ENCODE data around the gene CEBPZOS. TPM values are rescaled to one million over a fixed set of nuclear protein-coding genes. Genes with fewer than 3 reads are reported as not detected.

The CEBPZOS gene
- total and polyA plus RNA-seq, 8 donors, result 33.1 to 54.3 (median 51.1) TPM

DNA sequence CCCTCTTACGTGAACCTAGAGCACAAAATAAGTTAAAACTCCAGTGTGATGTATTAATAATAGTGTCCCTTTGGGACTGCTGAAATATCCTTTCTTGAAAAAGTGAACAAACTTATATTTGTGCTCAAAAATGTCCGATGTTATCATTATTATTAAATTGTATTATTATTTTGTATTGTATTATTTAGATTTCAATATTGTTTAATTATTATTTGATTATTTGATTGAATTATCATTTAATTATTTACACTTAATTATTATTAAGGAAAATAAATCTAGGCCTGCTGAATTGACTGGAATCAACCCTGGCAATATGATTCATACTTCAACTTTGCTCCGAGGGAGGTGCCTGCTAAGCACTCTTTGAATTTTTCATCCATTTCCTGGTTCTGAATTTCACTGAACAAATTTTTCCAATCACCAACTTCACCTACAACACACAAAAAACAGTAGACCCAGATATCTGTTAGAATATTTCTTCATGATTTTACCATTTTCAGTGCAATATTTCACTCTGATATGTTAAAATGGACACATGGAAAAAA, 28.6 kb upstream of the CEBPZOS start:
- H3K4me3 ChIP-seq, result no peak overlapping the region
- H3K4me1 ChIP-seq, result peaks cover 0 to 9% of the 10 kb centered on the region in 2 donors
- ATAC-seq (peak; percentile 59), DNase-seq (no peak)
- H3K27ac ChIP-seq, result no peak overlapping the region
- intact Hi-C loops (cut with DNase I), result no loop called here
- H3K9me3 ChIP-seq, result peaks cover 0 to 16% of the 10 kb centered on the region in 2 donors
- H3K36me3 ChIP-seq, result no peaks in the 10 kb centered on the region
- TF ChIP-seq, protein P1, sequence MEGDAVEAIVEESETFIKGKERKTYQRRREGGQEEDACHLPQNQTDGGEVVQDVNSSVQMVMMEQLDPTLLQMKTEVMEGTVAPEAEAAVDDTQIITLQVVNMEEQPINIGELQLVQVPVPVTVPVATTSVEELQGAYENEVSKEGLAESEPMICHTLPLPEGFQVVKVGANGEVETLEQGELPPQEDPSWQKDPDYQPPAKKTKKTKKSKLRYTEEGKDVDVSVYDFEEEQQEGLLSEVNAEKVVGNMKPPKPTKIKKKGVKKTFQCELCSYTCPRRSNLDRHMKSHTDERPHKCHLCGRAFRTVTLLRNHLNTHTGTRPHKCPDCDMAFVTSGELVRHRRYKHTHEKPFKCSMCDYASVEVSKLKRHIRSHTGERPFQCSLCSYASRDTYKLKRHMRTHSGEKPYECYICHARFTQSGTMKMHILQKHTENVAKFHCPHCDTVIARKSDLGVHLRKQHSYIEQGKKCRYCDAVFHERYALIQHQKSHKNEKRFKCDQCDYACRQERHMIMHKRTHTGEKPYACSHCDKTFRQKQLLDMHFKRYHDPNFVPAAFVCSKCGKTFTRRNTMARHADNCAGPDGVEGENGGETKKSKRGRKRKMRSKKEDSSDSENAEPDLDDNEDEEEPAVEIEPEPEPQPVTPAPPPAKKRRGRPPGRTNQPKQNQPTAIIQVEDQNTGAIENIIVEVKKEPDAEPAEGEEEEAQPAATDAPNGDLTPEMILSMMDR (IDR thresholded peaks at IDR 0.05), result no peak
- H3K27me3 ChIP-seq, result no peaks in the 10 kb centered on the region

DNA sequence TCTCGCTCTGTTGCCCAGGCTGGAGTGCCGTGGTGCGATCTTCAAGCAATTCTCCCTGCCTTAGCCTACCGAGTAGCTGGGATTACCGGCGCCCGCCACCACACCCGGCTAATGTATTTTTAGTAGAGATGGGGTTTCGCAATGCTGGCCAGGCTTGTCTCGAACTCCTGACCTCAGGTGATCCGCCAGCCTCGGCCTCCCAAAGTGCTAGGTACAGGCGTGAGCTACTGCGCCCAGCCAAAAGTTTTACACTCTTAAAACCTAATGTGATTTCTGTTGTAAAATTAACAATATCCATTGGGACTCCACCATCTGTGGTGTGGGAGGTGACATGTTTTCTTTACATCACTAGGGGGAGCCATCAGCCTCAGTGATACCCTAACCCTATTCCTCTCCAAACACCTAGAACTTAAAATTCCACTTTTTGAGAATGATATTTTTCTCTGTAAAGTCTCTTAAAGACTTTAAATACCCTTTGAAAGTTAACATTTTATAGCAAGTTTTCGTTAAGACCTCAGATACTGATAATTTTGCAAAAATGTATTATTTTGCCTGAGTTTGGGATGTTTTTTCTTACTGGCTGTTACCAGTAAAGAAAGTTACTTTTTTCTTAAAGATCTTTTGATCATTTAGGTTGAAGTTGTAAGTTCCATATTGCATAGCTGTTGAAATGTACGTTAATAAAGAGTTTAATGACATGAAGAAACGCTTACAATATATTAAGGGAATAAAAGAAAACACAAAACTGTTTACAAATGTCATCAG, 27.9 kb upstream of the CEBPZOS start:
- Histone ChIP-seq H3K27ac (no peak overlapping the region), H3K9me3 (peaks cover 0 to 16% of the 10 kb centered on the region in 2 donors), H3K4me3 (no peak overlapping the region), H3K4me1 (peaks cover 0 to 9% of the 10 kb centered on the region in 2 donors), H3K27me3 (no peaks in the 10 kb centered on the region), H3K36me3 (no peaks in the 10 kb centered on the region)
- TF ChIP-seq, protein P1 (IDR thresholded peaks at IDR 0.05), result peak; percentile 44 to 64
- intact Hi-C loops (cut with DNase I), result no loop called here
- DNase-seq, result peak in 2 of 4 donors; percentile 33 to 55
- peak; percentile 90 for ATAC-seq

DNA sequence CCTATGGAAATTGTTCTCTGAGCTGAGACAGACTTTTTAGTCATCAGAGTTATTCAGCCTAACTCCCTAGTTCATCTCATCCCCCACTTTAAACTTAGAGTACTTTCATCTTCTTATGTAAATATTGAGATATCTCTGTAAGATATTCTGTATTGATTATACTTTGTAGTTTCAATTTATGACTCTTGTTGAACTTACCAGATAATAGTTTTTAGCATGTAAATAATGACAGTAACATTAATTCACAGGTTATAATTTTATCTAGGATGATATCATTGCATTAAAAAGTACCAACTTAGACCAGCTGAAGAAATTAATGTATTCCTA, 24.7 kb upstream of the CEBPZOS start:
- no peaks in the 10 kb centered on the region for H3K27me3 ChIP-seq
- no peaks in the 10 kb centered on the region for H3K36me3 ChIP-seq
- intact Hi-C loops (cut with DNase I), result no loop called here
- DNase-seq (no peak), ATAC-seq (no peak)
- no peak overlapping the region for H3K4me3 ChIP-seq
- H3K9me3 ChIP-seq, result no peaks in the 10 kb centered on the region
- H3K27ac ChIP-seq, result no peak overlapping the region
- peaks cover 0 to 9% of the 10 kb centered on the region in 2 donors for H3K4me1 ChIP-seq
- TF ChIP-seq, protein P1 (IDR thresholded peaks at IDR 0.05), result no peak

DNA sequence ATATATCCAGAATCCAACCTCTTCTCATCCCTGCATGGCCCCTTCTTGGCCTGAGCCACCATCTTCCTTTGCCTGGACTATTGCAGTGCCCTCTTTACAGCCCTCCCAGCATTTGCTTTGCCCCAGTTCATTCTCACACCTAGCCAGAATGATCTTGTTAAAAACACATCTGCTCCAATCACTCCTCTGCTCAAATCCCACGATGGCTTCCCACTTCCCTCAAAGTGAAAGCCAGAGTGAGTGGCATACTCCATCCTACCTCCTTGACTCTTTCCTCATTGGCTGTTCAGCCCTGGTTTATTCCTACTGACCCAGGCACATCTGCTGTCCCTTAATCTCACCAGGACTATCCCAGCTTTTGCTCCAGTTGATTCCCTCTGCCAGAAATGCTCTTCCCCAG, 22.6 kb upstream of the CEBPZOS start:
- H3K27me3 ChIP-seq, result no peaks in the 10 kb centered on the region
- intact Hi-C loops (cut with DNase I), result no loop called here
- TF ChIP-seq, protein P1 (IDR thresholded peaks at IDR 0.05), result no peak
- H3K27ac ChIP-seq, result no peak overlapping the region
- no peak overlapping the region for H3K4me3 ChIP-seq
- no peak for ATAC-seq
- no peaks in the 10 kb centered on the region for H3K36me3 ChIP-seq
- no peaks in the 10 kb centered on the region for H3K9me3 ChIP-seq
- no peaks in the 10 kb centered on the region for H3K4me1 ChIP-seq
- no peak for DNase-seq

DNA sequence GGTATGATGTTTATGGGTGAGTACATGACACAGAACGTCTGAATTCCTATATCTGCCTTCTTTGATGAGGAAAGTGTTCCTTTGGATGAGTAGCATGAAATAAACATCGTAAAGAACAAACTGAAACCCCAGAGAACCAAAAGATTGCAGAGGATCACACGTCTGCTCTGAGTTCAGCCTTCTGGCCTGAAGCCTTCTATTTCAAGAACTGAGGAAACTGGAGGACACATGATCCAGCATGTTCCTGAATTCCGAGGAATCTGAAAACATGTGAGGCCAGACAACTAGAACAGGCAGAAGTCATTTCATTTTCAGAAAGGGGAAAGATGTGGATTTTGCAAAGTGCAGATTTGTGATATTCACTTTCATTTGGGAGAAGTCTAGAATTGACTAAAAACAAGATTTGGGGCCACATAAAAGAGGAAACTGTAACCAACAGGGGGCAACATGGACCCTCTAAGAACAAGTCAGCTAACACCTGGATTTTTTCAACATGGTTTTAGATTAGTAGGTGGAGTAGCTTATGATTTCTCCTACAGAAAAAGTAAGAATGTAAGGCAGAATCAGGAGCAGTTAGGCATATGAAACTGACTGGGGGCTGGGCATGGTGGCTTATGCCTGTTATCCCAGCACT, 16.2 kb upstream of the CEBPZOS start:
- Histone ChIP-seq H3K36me3 (no peaks in the 10 kb centered on the region), H3K27me3 (no peaks in the 10 kb centered on the region), H3K4me1 (no peaks in the 10 kb centered on the region), H3K4me3 (no peak overlapping the region), H3K9me3 (no peaks in the 10 kb centered on the region), H3K27ac (no peak overlapping the region)
- intact Hi-C loops (cut with DNase I), result no loop called here
- peak; percentile 15 for ATAC-seq
- TF ChIP-seq, protein P1 (IDR thresholded peaks at IDR 0.05), result no peak
- DNase-seq, result no peak

Measured in left lung (tissue), 10 donors.